GM10847 (cell line): ENCODE measurements around the gene RAD21L1.

Experiments used
- POLR2A ChIP-seq: IDR thresholded peaks from 2 replicates; pipeline ENCODE4 v1.6.1; 2011; ENCODE audit not compliant: insufficient read length; ENCODE audit errors: extremely low read depth

Gene RAD21L1

GRCh38 chr20:1225783-1226654 is at the start of gene RAD21L1:
RAD21L1 (plus strand) TSS chr20:1226044; CDS start chr20:1228454, 2,410 bp downstream.
- no peak for TF ChIP-seq POLR2A

- TF ChIP-seq POLR2A: no peak
These were observed 48.2 kb upstream of the RAD21L1 start for GRCh38 chr20:1177680-1178079.

- no peak for TF ChIP-seq POLR2A
These were observed 47.7 kb upstream of the RAD21L1 start for GRCh38 chr20:1178103-1178502.

GRCh38 chr20:1178623-1179022 is 47.2 kb upstream of the RAD21L1 start:
- no peak for TF ChIP-seq POLR2A

- TF ChIP-seq POLR2A: no peak
These were observed 44.9 kb upstream of the RAD21L1 start for GRCh38 chr20:1180949-1181348.

GRCh38 chr20:1182106-1182505 is 43.7 kb upstream of the RAD21L1 start:
- TF ChIP-seq POLR2A: no peak

GRCh38 chr20:1183153-1183552 is 42.7 kb upstream of the RAD21L1 start:
- TF ChIP-seq POLR2A: no peak

GRCh38 chr20:1184260-1184637 is 41.6 kb upstream of the RAD21L1 start:
- no peak for TF ChIP-seq POLR2A

GRCh38 chr20:1184638-1185315 is 41.1 kb upstream of the RAD21L1 start, which contains the start of gene TMEM74B:
TMEM74B (minus strand) TSS chr20:1184981; CDS start chr20:1183801, 1,180 bp downstream.
- TF ChIP-seq POLR2A: no peak

- TF ChIP-seq POLR2A: no peak
These were observed 40.5 kb upstream of the RAD21L1 start for GRCh38 chr20:1185316-1185741.

- TF ChIP-seq POLR2A: no peak
These were observed 40.0 kb upstream of the RAD21L1 start for GRCh38 chr20:1185790-1186334.

GRCh38 chr20:1186367-1186991 is 39.4 kb upstream of the RAD21L1 start:
- no peak for TF ChIP-seq POLR2A

- TF ChIP-seq POLR2A: no peak
These were observed 38.2 kb upstream of the RAD21L1 start for GRCh38 chr20:1187605-1188171.

GRCh38 chr20:1188347-1188746 is 37.5 kb upstream of the RAD21L1 start:
- no peak for TF ChIP-seq POLR2A

GRCh38 chr20:1189827-1190226 is 36.0 kb upstream of the RAD21L1 start:
- TF ChIP-seq POLR2A: no peak
